ENCODE data around the gene CATSPERE.

CATSPERE gene

DNA sequence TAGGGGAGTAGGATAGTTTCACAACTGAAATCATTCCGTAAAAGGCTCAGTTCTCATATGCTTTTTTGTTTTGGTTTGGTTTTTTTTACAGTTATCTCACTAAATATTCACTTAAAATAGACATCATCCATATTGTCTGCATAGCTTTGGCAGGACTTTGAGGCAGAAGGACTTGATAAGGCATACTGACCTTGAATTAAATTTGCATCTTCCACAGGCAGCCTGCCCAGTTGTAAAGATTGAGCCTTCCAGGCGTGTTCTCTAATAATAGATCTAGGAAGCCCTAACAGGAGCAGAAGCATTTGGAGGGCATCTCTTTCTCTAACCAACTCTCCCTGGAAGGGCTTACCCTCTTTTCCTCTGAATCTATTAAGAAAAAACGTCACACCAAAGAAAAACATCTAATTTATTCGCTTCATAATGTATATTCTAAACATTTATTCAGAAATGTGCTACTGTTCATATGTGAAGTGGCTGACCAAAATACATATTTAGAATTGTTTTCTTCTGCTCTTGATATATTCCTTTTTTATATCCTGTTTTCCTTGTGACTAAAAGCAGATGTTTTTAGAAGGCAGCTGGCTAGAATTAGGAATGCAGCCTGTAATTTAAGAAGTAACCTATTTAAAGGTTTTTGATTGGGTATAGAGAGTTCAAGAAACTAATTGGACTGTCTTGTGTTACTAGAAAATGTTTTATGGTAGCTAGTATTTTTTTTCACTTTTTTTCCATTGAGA is 212.0 kb downstream of the CATSPERE start:
- Histone ChIP-seq H3K27me3 (ENCODE audit: control insufficient read depth in 3 of 3, insufficient read depth in 3 of 3, low read depth in 1 of 3, low read length in 3 of 3) (no peaks in the 10 kb centered on the region), H3K36me3 (replicated peaks in 1 of 2; ENCODE audit: control insufficient read depth in 2 of 2, insufficient read depth in 2 of 2, low read length in 2 of 2) (peaks cover 0 to 23% of the 10 kb centered on the region in 2 donors), H2BK5ac (ENCODE audit: low read length) (no peak overlapping the region), H3K4me3 (ENCODE audit: low read length in 2 of 2) (no peak overlapping the region), H3K27ac (replicated peaks; ENCODE audit: low read length) (no peak overlapping the region), H3K79me1 (ENCODE audit: low read depth, low read length) (no peaks in the 10 kb centered on the region), H3K9me3 (replicated peaks in 1 of 2; ENCODE audit: control insufficient read depth in 2 of 2, insufficient read depth in 1 of 2, low read depth in 1 of 2, low read length in 2 of 2) (peaks cover 0 to 14% of the 10 kb centered on the region in 2 donors), H4K8ac (ENCODE audit: low read depth, low read length) (no peak overlapping the region), H3K4ac (ENCODE audit: low read length) (no peak overlapping the region), H2BK120ac (ENCODE audit: low read depth, low read length) (no peak overlapping the region), H3K18ac (ENCODE audit: low read length) (no peak overlapping the region), H4K91ac (ENCODE audit: low read depth, low read length, poor library complexity) (no peak overlapping the region), H2AK5ac (ENCODE audit: low read depth, low read length) (no peak overlapping the region), H3K14ac (ENCODE audit: low read length) (no peak overlapping the region), H3K23ac (ENCODE audit: low read depth, low read length, poor library complexity) (no peak overlapping the region), H3K4me2 (ENCODE audit: insufficient read depth, low read length, poor library complexity, severe bottlenecking) (no peak overlapping the region), H2AFZ (ENCODE audit: low read length) (no peak overlapping the region), H2BK15ac (ENCODE audit: low read length) (no peak overlapping the region), H2BK12ac (ENCODE audit: low read length) (no peak overlapping the region), H3K9ac (ENCODE audit: low read depth, low read length, poor library complexity) (no peak overlapping the region), H3K4me1 (ENCODE audit: control insufficient read depth in 2 of 2, insufficient read depth in 1 of 2, low read depth in 1 of 2, low read length in 2 of 2) (no peaks in the 10 kb centered on the region)
- no CpG with 5 or more reads among the region's 4 CpGs for WGBS, 2 donors (ENCODE audit: extremely low coverage in 2 of 2, insufficient read length in 2 of 2, insufficient replicate concordance in 1 of 2)
- no peak for DNase-seq (ENCODE audit: low spot score)

DNA sequence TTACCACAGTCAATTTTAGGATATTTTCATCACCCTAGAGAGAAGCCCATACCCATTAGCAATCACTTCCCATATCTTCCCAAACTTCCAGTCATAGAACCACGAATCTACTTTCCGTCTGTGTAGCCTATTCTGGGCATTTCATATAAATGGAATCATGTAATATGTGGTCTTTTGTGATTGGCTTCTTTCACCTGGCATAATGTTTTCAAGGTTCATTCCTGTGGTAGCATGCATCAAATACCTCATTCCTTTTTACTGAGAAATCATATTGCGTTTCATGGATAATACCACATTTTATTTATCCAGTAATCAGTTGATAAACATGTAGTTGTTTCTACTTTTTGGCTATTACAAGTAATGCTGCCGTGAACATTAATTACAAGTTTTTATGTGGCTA is 213.4 kb downstream of the CATSPERE start:
- Histone ChIP-seq H3K79me1 (ENCODE audit: low read depth, low read length) (no peaks in the 10 kb centered on the region), H2AFZ (ENCODE audit: low read length) (no peak overlapping the region), H4K91ac (ENCODE audit: low read depth, low read length, poor library complexity) (no peak overlapping the region), H3K9ac (ENCODE audit: low read depth, low read length, poor library complexity) (no peak overlapping the region), H2BK120ac (ENCODE audit: low read depth, low read length) (no peak overlapping the region), H2AK5ac (ENCODE audit: low read depth, low read length) (no peak overlapping the region), H2BK15ac (ENCODE audit: low read length) (no peak overlapping the region), H3K23ac (ENCODE audit: low read depth, low read length, poor library complexity) (no peak overlapping the region), H3K18ac (ENCODE audit: low read length) (no peak overlapping the region), H3K4me1 (ENCODE audit: control insufficient read depth in 2 of 2, insufficient read depth in 1 of 2, low read depth in 1 of 2, low read length in 2 of 2) (no peaks in the 10 kb centered on the region), H4K8ac (ENCODE audit: low read depth, low read length) (no peak overlapping the region), H2BK5ac (ENCODE audit: low read length) (no peak overlapping the region), H3K36me3 (replicated peaks in 1 of 2; ENCODE audit: control insufficient read depth in 2 of 2, insufficient read depth in 2 of 2, low read length in 2 of 2) (peaks cover 0 to 31% of the 10 kb centered on the region in 2 donors), H3K27ac (replicated peaks; ENCODE audit: low read length) (no peak overlapping the region), H3K4me2 (ENCODE audit: insufficient read depth, low read length, poor library complexity, severe bottlenecking) (no peak overlapping the region), H3K4me3 (ENCODE audit: low read length in 2 of 2) (no peak overlapping the region), H2BK12ac (ENCODE audit: low read length) (no peak overlapping the region), H3K27me3 (ENCODE audit: control insufficient read depth in 3 of 3, insufficient read depth in 3 of 3, low read depth in 1 of 3, low read length in 3 of 3) (no peaks in the 10 kb centered on the region), H3K14ac (ENCODE audit: low read length) (no peak overlapping the region), H3K4ac (ENCODE audit: low read length) (no peak overlapping the region), H3K9me3 (replicated peaks in 1 of 2; ENCODE audit: control insufficient read depth in 2 of 2, insufficient read depth in 1 of 2, low read depth in 1 of 2, low read length in 2 of 2) (peaks cover 0 to 14% of the 10 kb centered on the region in 2 donors)
- DNase-seq (ENCODE audit: low spot score): no peak
- WGBS, 2 donors (ENCODE audit: extremely low coverage in 2 of 2, insufficient read length in 2 of 2, insufficient replicate concordance in 1 of 2): no CpG with 5 or more reads among the region's 4 CpGs

DNA sequence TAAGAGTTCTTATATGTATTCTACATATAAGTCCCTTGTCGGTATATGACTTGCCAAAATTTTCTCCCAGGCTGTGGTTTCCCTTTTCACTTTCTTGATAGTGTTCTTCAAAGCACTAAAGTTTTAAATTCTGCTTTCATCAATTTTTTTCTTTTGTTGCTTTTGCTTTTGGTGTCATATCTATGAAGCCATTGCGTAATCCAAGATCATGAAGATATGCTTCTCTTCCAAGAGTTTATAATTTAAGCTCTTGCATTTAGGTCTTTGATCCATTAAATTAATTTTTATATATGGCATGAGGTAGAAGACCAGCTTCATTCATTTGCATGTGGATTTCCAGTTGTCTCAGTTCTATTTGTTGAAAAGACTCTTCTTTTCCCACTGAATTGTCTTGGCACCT is 214.1 kb downstream of the CATSPERE start:
- no peak overlapping the region for H3K4ac ChIP-seq (ENCODE audit: low read length)
- no peak overlapping the region for H3K14ac ChIP-seq (ENCODE audit: low read length)
- H3K27me3 ChIP-seq (ENCODE audit: control insufficient read depth in 3 of 3, insufficient read depth in 3 of 3, low read depth in 1 of 3, low read length in 3 of 3): no peaks in the 10 kb centered on the region
- H3K4me2 ChIP-seq (ENCODE audit: insufficient read depth, low read length, poor library complexity, severe bottlenecking): no peak overlapping the region
- H3K9ac ChIP-seq (ENCODE audit: low read depth, low read length, poor library complexity): no peak overlapping the region
- H2BK5ac ChIP-seq (ENCODE audit: low read length): no peak overlapping the region
- H2AK5ac ChIP-seq (ENCODE audit: low read depth, low read length): no peak overlapping the region
- no peak overlapping the region for H2AFZ ChIP-seq (ENCODE audit: low read length)
- no peak overlapping the region for H2BK12ac ChIP-seq (ENCODE audit: low read length)
- H3K4me3 ChIP-seq (ENCODE audit: low read length in 2 of 2): no peak overlapping the region
- no peak overlapping the region for H3K23ac ChIP-seq (ENCODE audit: low read depth, low read length, poor library complexity)
- peaks cover 0 to 13% of the 10 kb centered on the region in 2 donors for H3K9me3 ChIP-seq (replicated peaks in 1 of 2; ENCODE audit: control insufficient read depth in 2 of 2, insufficient read depth in 1 of 2, low read depth in 1 of 2, low read length in 2 of 2)
- H4K8ac ChIP-seq (ENCODE audit: low read depth, low read length): no peak overlapping the region
- peaks cover 1% of the 10 kb centered on the region for H3K79me1 ChIP-seq (ENCODE audit: low read depth, low read length)
- H3K27ac ChIP-seq (replicated peaks; ENCODE audit: low read length): no peak overlapping the region
- H3K4me1 ChIP-seq (ENCODE audit: control insufficient read depth in 2 of 2, insufficient read depth in 1 of 2, low read depth in 1 of 2, low read length in 2 of 2): no peaks in the 10 kb centered on the region
- WGBS, 2 donors (ENCODE audit: extremely low coverage in 2 of 2, insufficient read length in 2 of 2, insufficient replicate concordance in 1 of 2): no CpG with 5 or more reads among the region's 2 CpGs
- no peak for DNase-seq (ENCODE audit: low spot score)
- H3K36me3 ChIP-seq (replicated peaks in 1 of 2; ENCODE audit: control insufficient read depth in 2 of 2, insufficient read depth in 2 of 2, low read length in 2 of 2): peaks cover 0 to 28% of the 10 kb centered on the region in 2 donors
- H3K18ac ChIP-seq (ENCODE audit: low read length): no peak overlapping the region
- no peak overlapping the region for H2BK120ac ChIP-seq (ENCODE audit: low read depth, low read length)
- H4K91ac ChIP-seq (ENCODE audit: low read depth, low read length, poor library complexity): no peak overlapping the region
- H2BK15ac ChIP-seq (ENCODE audit: low read length): no peak overlapping the region

DNA sequence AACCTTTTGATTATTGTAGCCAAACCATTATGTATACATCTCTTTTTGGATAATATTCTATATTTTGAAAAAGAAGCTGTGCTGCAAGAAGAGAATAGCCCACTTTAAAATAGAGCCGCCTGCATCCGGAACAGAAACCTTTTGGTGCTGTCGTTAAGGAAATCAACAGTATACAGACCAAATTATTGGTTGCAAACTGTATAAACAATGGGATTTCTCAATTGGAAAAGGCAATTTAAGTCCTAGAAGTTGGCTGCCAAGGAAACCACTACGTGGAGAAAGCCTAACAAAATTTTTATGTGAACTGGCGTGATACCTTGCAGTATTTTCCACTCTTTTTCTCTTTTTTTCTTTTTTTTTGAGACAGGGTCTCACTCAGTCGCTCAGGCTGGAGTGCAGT is 217.6 kb downstream of the CATSPERE start:
- Histone ChIP-seq H2BK15ac (ENCODE audit: low read length) (no peak overlapping the region), H4K91ac (ENCODE audit: low read depth, low read length, poor library complexity) (no peak overlapping the region), H2BK12ac (ENCODE audit: low read length) (no peak overlapping the region), H3K23ac (ENCODE audit: low read depth, low read length, poor library complexity) (no peak overlapping the region), H3K36me3 (replicated peaks in 1 of 2; ENCODE audit: control insufficient read depth in 2 of 2, insufficient read depth in 2 of 2, low read length in 2 of 2) (peaks cover 2 to 19% of the 10 kb centered on the region in 2 donors), H3K4me1 (ENCODE audit: control insufficient read depth in 2 of 2, insufficient read depth in 1 of 2, low read depth in 1 of 2, low read length in 2 of 2) (no peaks in the 10 kb centered on the region), H3K18ac (ENCODE audit: low read length) (no peak overlapping the region), H3K4me3 (ENCODE audit: low read length in 2 of 2) (no peak overlapping the region), H3K79me1 (ENCODE audit: low read depth, low read length) (peaks cover 2% of the 10 kb centered on the region), H2AK5ac (ENCODE audit: low read depth, low read length) (no peak overlapping the region), H2AFZ (ENCODE audit: low read length) (no peak overlapping the region), H3K4me2 (ENCODE audit: insufficient read depth, low read length, poor library complexity, severe bottlenecking) (no peak overlapping the region), H3K4ac (ENCODE audit: low read length) (no peak overlapping the region), H3K9me3 (replicated peaks in 1 of 2; ENCODE audit: control insufficient read depth in 2 of 2, insufficient read depth in 1 of 2, low read depth in 1 of 2, low read length in 2 of 2) (no peaks in the 10 kb centered on the region), H2BK120ac (ENCODE audit: low read depth, low read length) (no peak overlapping the region), H3K14ac (ENCODE audit: low read length) (no peak overlapping the region), H3K27ac (replicated peaks; ENCODE audit: low read length) (no peak overlapping the region), H4K8ac (ENCODE audit: low read depth, low read length) (no peak overlapping the region), H3K27me3 (ENCODE audit: control insufficient read depth in 3 of 3, insufficient read depth in 3 of 3, low read depth in 1 of 3, low read length in 3 of 3) (no peaks in the 10 kb centered on the region), H2BK5ac (ENCODE audit: low read length) (no peak overlapping the region), H3K9ac (ENCODE audit: low read depth, low read length, poor library complexity) (no peak overlapping the region)
- no CpG with 5 or more reads among the region's 6 CpGs for WGBS, 2 donors (ENCODE audit: extremely low coverage in 2 of 2, insufficient read length in 2 of 2, insufficient replicate concordance in 1 of 2)
- DNase-seq (ENCODE audit: low spot score): no peak
